IMR-90 (cell line): ENCODE results near the gene MKNK2. TPM values are rescaled to one million over a fixed set of nuclear protein-coding genes. Genes with fewer than 3 reads are reported as not detected.

ENCODE experiments used
- ATAC-seq: fragments of 200-7000 bp; cut with Tn5 transposase; 2 replicates; pipeline ENCODE4 v1.9.1; 2020; ENCODE audit warnings: low read depth, mild to moderate bottlenecking, moderate library complexity
- BruUV-seq: library from RNA; stranded (reverse); fragments of 400-500 nt; replicated peaks from 2 replicates; lab custom pipeline; 2021; lab: Mats Ljungman, UMichigan
- CTCF ChIA-PET: fragments of 300-600 bp; formaldehyde crosslinking; extraction: SDS; loops from one replicate; lab custom pipeline; 2021; ENCODE audit warnings: antibody characterized with exemption; lab: Yijun Ruan, JAX
- POLR2A ChIA-PET: fragments of 300-600 bp; sonication (Branson Sonifier 250); formaldehyde crosslinking; loops from one replicate; lab custom pipeline; 2022; ENCODE audit warnings: antibody characterized with exemption; ENCODE audit not compliant: unreplicated experiment; lab: Charles Lee
- DNase-seq: peaks from one replicate; pipeline ENCODE4 v3.0.0; 2013
- H2AFZ ChIP-seq: replicated peaks from 2 replicates; pipeline ENCODE3; 2013; ENCODE audit warnings: low read length, mild to moderate bottlenecking; ENCODE audit not compliant: poor library complexity
- H2AK5ac ChIP-seq: 2 replicates; pipeline ENCODE4 v1.6.1; 2013; ENCODE audit warnings: low read depth, low read length, inconsistent platforms
- H2AK9ac ChIP-seq: replicated peaks from 2 replicates; pipeline ENCODE3; 2013; ENCODE audit warnings: mild to moderate bottlenecking, low read depth, low read length, moderate library complexity; ENCODE audit not compliant: poor library complexity
- H2BK120ac ChIP-seq: 2 replicates; pipeline ENCODE4 v1.6.1; 2013; ENCODE audit warnings: low read depth, low read length, inconsistent platforms
- H2BK15ac ChIP-seq: 3 replicates; pipeline ENCODE4 v1.6.1; 2013; ENCODE audit warnings: low read depth, low read length, inconsistent platforms
- H2BK20ac ChIP-seq: 2 replicates; pipeline ENCODE4 v1.6.1; 2013; ENCODE audit warnings: low read depth, mild to moderate bottlenecking, inconsistent platforms, low read length, moderate library complexity
- H2BK5ac ChIP-seq: 2 replicates; pipeline ENCODE4 v1.6.1; 2013; ENCODE audit warnings: mild to moderate bottlenecking, low read depth, low read length, inconsistent platforms; ENCODE audit not compliant: poor library complexity, severe bottlenecking
- H3K14ac ChIP-seq: replicated peaks from 2 replicates; pipeline ENCODE4 v1.6.1; 2013; ENCODE audit warnings: low read depth, low read length, inconsistent platforms
- H3K18ac ChIP-seq: 2 replicates; pipeline ENCODE4 v1.6.1; 2013; ENCODE audit warnings: low read depth, low read length, control low read depth
- H3K23ac ChIP-seq: 2 replicates; pipeline ENCODE4 v1.6.1; 2013; ENCODE audit warnings: low read depth, low read length, inconsistent platforms
- H3K27ac ChIP-seq: 2 replicates; pipeline ENCODE4 v1.5.1; 2013; ENCODE audit warnings: mild to moderate bottlenecking, control low read depth, low read length; ENCODE audit not compliant: insufficient read depth
- H3K27me3 ChIP-seq: 2 replicates; pipeline ENCODE4 v1.6.1; 2013; ENCODE audit warnings: low read length; ENCODE audit not compliant: control insufficient read depth, insufficient read depth
- H3K36me3 ChIP-seq: 2 replicates; pipeline ENCODE4 v1.6.1; 2013; ENCODE audit warnings: low read length, mixed read lengths; ENCODE audit not compliant: control insufficient read depth, insufficient read depth
- H3K4ac ChIP-seq: 2 replicates; pipeline ENCODE4 v1.6.1; 2013; ENCODE audit warnings: low read depth, low read length, inconsistent platforms
- H3K4me1 ChIP-seq: 2 replicates; pipeline ENCODE4 v1.6.1; 2013; ENCODE audit warnings: low read length, mixed read lengths; ENCODE audit not compliant: control insufficient read depth, insufficient read depth
- H3K4me2 ChIP-seq: 2 replicates; pipeline ENCODE4 v1.6.1; 2013; ENCODE audit warnings: low read depth, mild to moderate bottlenecking, control low read depth, low read length, moderate library complexity
- H3K4me3 ChIP-seq: 2 replicates; pipeline ENCODE4 v1.5.1; 2013; ENCODE audit warnings: low read depth, mild to moderate bottlenecking, control low read depth, low read length, moderate library complexity; ENCODE audit not compliant: insufficient read depth
- H3K56ac ChIP-seq: 2 replicates; pipeline ENCODE4 v1.6.1; 2013; ENCODE audit warnings: low read length, inconsistent platforms; ENCODE audit not compliant: insufficient read depth; ENCODE audit errors: extremely low read depth
- H3K79me1 ChIP-seq, 2 experiments: 2 replicates each; pipeline ENCODE4 v1.6.1; 2013; ENCODE audit warnings: low read length in 2 of 2, inconsistent platforms in 1 of 2, low read depth in 1 of 2
- H3K9ac ChIP-seq: 2 replicates; pipeline ENCODE4 v1.6.1; 2013; ENCODE audit warnings: low read depth, low read length, control low read depth
- H3K9me1 ChIP-seq: 2 replicates; pipeline ENCODE4 v1.6.1; 2013; ENCODE audit warnings: low read length, inconsistent platforms; ENCODE audit not compliant: insufficient read depth
- H3K9me3 ChIP-seq: 2 replicates; pipeline ENCODE4 v1.6.1; 2013; ENCODE audit warnings: low read length; ENCODE audit not compliant: control insufficient read depth, insufficient read depth
- H4K20me1 ChIP-seq: 2 replicates; pipeline ENCODE4 v1.6.1; 2013; ENCODE audit warnings: low read length, inconsistent platforms; ENCODE audit not compliant: insufficient read depth
- H4K5ac ChIP-seq: 2 replicates; pipeline ENCODE4 v1.6.1; 2013; ENCODE audit warnings: mild to moderate bottlenecking, low read depth, low read length, control low read depth
- H4K8ac ChIP-seq, 2 experiments: 2 replicates each; pipeline ENCODE4 v1.6.1; 2013; ENCODE audit warnings: low read depth in 2 of 2, low read length in 2 of 2, control low read depth in 1 of 2, inconsistent platforms in 1 of 2
- H4K91ac ChIP-seq: 2 replicates; pipeline ENCODE4 v1.6.1; 2013; ENCODE audit warnings: low read depth, low read length, inconsistent platforms; ENCODE audit not compliant: insufficient read depth
- NFE2L2 ChIP-seq: fragments of 150-350 bp; IDR thresholded peaks from 2 replicates; pipeline ENCODE4 v1.6.1; 2016; ENCODE audit warnings: low read depth, mild to moderate bottlenecking, low read length
- WGBS, 2 experiments: methylation state at CpG; one replicate each; pipeline versions ENCODE4 v1.1.5 to v1.1.7; 2013; ENCODE audit warnings: missing lambda C conversion rate in 2 of 2; ENCODE audit not compliant: insufficient read length in 1 of 2; ENCODE audit errors: extremely low coverage in 2 of 2; 5-methylcytosine and 5-hydroxymethylcytosine counted together
- dilution Hi-C: fragments of 300-500 bp; cut with HindIII; formaldehyde crosslinking; loops from one replicate; pipeline ENCODE4 v1.14.3; 2018; ENCODE audit warnings: low sequenced_read_pairs; ENCODE audit not compliant: unreplicated experiment
- in situ Hi-C: fragments of 300-500 bp; cut with MboI; formaldehyde crosslinking; loops from 3 replicates; pipeline ENCODE4 v1.14.3; 2019; ENCODE audit warnings: low sequenced_read_pairs, inconsistent platforms, mixed read lengths
- intact Hi-C: fragments of 100-400 bp; cut with micrococcal nuclease; formaldehyde crosslinking; loops from 2 replicates; pipeline ENCODE4 v1.10.0; 2022
- polyA plus RNA-seq, 3 experiments: library from polyadenylated mRNA; depleted of rRNA; stranded (reverse); fragments of >200 nt; gene quantifications; 2 replicates each; pipeline ENCODE4 v1.2.3, GENCODE V29; 2012; ENCODE audit warnings: low replicate concordance in 1 of 3
- total RNA-seq: library from RNA; depleted of rRNA; stranded (reverse); fragments of >200 nt; gene quantifications from 2 replicates; pipeline ENCODE4 v1.2.3, GENCODE V29; 2012

Gene MKNK2
- total and polyA plus RNA-seq, 2 of the 4 experiments (the other 2 are of a cell fraction), result 21.9 to 31.8 TPM

GRCh38 chr19:1999856-2000515 lies 51.1 kb downstream of the MKNK2 start:
- Histone ChIP-seq H3K23ac (no peak overlapping the region), H2BK15ac (no peak overlapping the region), H3K9ac (no peak overlapping the region), H4K5ac (no peak overlapping the region), H3K4me2 (no peak overlapping the region), H3K4me1 (no peaks in the 10 kb centered on the region), H4K8ac (no peak overlapping the region), H3K14ac (no peak overlapping the region), H3K4me3 (no peak overlapping the region), H2BK5ac (no peak overlapping the region), H3K27ac (no peak overlapping the region), H3K4ac (no peak overlapping the region), H3K18ac (no peak overlapping the region), H3K9me1 (no peaks in the 10 kb centered on the region; the same call in 1 of the 2 replicates), H3K79me1 (peaks cover 10 to 36% of the 10 kb centered on the region in 2 experiments; a peak in 3 of 4 replicates), H3K56ac (no peak overlapping the region), H3K36me3 (peaks cover 43% of the 10 kb centered on the region), H3K27me3 (no peaks in the 10 kb centered on the region), H2AK5ac (no peak overlapping the region), H3K9me3 (no peaks in the 10 kb centered on the region), H2BK20ac (no peak overlapping the region), H2BK120ac (no peak overlapping the region), H2AK9ac (no peak overlapping the region), H2AFZ (no peak overlapping the region), H4K20me1 (peaks cover 10% of the 10 kb centered on the region), H4K91ac (no peak overlapping the region)
- BruUV-seq, result no TSS peak
- dilution Hi-C loops, result no loop called here
- DNase-seq, result no peak
- intact Hi-C loops, result no loop called here
- in situ Hi-C loops, result no loop called here
- ChIA-PET CTCF (no interaction called here), POLR2A (no interaction called here)
- ATAC-seq, result no peak
- no peak for TF ChIP-seq NFE2L2
- WGBS, 2 experiments, result 93% methylated on average over 3 of the region's 26 CpGs; no CpG with 5 or more reads in 1 of the 2 experiments
